HG03175 (cell line): ENCODE measurements around the gene ZDHHC9.

ENCODE experiments used
- ATAC-seq: cut with Tn5 transposase; IDR thresholded peaks from one replicate; pipeline ENCODE4 v1.9.1; 2021; ENCODE audit warnings: mild to moderate bottlenecking, moderate library complexity; ENCODE audit not compliant: unreplicated experiment

ZDHHC9 gene

DNA sequence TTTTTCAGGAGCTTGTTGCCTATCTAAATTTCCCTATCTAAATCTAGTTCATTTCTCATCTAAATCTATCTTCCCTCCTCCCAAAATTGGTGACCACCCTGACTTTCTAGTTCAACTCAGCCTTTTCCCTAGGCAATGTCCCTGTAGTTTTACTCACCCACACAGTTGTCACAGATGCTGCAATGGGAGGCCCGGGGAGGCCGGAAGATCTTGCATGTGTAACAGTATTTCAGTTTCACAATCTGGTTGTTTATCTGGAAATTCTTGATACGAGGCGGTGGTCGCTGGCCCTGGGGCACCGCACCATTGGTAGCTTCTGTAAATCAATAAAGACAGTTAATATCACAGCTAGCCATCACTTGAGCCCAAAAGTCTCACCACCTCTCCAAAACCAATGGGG is 20.2 kb downstream of the ZDHHC9 start:
- ATAC-seq = no peak

DNA sequence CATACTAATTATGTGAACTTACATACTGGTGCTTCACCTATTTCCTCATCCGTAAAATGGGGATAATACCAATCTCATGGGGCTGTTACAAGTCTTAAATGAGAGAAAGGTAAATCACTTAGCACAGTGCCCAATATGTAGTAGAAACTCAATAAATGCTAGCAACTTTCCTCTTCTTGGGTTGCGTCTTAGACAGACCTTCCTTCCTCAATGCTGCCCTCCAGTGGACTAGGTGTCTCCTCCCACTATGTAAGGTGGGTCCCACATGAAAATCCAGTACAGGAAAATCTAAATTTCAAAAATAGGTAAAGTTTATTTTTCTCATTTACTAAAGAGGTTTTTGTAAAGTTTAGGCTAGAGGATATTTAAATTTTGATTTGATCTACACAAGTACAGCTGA is 20.6 kb downstream of the ZDHHC9 start:
- no peak for ATAC-seq

DNA sequence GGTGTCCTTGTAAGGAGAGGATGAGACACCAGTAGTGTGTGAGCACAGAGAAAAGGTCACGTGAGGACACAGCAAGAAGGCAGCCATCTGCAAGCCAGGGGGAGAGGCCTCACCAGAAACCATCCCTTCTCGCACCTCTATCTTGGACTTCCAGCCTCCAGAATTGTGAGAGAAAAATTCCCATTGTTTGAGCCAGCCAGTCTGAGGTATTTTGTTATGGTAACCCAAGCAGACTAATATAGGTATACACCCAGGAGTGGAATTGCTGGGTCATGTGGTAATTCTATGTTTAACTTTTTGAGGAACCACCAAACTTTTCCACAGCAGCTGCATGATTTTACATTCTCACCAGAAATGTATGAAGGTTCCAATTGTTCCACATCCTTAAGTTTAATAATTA is 25.6 kb downstream of the ZDHHC9 start:
- ATAC-seq = no peak

DNA sequence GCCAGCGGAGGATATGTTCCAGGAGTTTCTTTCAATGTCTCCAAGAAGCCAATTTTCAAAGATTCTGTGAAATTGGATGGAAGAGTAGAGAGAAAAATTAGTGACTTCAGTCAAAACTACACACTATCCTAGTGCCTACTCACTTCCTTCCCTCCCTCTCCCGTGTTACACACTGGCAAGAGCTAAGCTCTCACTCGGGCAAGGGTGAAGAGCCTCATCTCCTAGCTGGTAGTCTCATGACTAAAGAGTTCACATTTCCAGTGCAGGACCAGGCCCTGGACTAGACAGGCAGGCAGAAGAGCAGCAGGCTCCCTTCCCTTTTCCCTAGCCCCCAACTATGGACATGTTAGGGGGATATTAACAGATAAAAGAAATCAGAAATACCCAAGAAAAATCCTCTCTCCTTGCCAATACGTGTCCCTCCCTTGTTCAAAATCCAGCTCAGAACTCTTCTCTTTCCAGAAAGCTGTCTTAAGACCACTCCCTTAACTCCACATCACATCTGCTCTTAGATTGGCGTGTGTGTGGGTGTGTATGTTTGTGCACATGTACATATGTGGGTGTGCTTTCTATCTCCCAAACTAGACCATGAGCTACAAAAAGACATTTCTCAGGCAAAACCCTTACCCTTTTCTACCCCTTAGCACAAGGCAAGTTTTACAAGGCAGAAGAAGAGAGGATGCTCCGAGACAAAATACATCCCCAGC is 29.9 kb downstream of the ZDHHC9 start:
- ATAC-seq = no peak

DNA sequence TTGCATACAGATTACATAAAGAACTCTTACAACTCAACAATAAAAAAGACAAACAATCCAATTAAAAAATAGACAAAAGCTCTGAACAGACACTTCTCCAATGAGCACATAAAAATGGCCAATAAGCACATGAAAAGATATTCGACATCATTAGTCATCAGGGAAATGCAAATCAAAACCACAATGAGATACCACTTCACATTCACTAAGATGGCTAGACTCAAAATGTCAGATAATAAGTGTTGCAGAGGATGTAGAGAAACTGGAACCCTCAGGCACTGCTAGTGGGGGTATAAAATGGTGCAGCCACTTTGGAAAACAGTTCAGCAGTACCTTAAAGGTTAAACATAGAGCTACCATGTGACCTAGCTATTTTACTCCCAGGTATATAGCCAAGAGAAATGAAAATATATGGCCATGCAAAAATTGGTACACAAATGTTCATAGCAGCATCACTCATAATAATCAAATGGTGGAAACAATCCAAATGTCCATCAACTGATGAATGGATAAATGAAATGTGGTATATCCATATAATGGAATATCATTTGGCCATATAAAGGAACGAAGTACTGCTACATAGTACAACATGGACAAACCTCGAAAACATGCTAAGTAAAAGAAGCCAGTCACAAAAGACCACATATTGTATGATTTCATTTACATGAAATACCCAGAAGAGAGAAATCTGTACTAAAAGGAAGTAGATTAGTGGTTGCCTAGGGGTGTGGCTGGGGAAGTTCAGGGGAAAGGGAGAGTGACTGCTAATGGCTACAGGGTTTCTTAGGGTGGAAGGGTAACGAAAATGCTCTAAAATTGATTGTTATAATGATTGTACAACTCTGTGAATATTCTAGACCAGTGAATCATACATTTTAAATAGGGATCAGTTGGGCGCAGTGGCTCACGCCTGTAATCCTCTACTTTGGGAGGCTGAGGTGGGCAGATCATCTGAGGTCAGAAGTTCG is 34.6 kb downstream of the ZDHHC9 start:
- no peak for ATAC-seq

DNA sequence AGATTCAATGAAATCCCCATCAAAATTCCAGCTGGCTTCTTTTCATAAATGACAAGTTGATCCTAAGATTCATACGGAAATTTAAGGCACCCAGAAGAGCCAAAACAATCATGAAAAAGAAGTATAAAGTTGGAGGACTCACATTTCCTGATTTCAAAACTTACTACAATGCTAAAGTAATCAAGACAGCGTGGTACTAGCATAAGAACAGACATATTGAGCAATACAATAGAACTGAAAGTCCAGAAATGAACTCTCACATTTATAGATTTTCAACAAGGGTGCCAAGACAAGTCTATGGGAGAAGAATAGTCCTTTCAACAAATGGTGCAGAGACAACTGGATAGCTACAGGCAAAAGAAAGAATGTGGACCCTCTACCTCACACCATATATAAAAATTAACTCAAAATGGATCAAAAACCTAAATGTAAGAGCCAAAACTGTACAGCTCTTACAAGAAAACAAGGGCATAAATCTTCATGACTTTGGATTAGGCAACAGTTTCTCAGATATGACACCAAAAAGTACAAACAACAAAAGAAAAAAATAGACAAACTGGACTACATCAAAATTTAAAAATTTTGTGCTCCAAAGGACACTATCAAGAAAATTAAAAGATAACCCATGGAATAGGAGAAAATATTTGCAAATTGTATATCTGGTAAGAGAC is 35.4 kb downstream of the ZDHHC9 start:
- ATAC-seq = no peak

DNA sequence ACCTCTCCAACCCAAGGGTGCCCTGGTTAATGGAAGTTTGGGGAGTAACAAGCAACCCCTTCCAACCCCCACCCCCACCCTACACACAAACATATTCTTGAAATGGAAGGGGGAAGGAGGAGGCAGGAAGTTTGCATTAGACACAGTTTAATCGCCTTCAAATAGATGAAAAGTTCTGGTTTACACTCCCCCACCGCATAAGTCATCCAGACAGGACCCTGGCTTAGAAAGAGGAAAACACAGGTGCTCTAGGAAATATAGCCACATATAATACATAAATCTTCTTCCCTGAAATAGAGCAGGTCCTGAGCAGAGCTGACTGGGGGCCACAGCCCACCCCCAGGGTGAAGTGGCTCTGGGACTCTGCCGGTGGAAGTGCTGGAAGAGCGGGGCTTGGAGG is 38.9 kb downstream of the ZDHHC9 start:
- ATAC-seq = no peak

DNA sequence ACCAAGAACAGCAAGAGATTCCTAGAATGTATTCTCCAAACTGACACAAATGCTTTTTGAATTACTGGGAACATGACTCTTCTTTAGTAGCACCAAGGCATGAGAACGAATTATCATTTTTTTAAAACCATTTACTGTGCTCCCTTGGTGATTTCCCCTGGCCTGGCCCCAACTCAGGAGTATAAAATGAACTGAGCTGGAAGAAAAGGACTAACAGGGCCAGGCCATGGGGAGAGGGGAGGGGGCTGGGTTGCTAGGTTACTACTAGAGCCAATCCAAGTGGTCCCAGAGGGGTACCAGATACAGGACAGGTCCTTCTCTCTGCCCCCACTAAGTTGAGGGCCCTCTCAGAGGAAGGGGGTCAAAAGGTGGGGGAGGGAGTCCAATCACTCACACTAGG is 40.8 kb downstream of the ZDHHC9 start:
- ATAC-seq = no peak

DNA sequence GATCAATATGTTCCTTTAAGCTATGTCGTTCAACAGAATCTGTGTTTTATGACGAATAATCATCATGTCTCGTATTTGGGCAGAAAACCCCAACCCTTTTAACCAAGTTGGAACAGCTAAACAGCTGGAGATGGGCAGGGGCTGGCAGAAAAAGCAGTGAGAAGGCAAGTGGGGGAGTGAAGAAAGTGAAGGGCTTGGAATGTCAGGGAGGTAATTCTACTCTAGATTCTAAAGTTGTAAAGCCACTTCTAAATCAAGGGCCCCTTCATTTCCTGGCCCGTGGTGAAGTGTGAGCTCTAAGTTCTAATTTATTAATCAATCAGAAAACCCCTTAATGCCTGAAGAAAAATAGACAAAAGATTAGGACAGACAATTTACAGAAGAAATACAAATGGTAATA is 43.5 kb downstream of the ZDHHC9 start:
- ATAC-seq = no peak

DNA sequence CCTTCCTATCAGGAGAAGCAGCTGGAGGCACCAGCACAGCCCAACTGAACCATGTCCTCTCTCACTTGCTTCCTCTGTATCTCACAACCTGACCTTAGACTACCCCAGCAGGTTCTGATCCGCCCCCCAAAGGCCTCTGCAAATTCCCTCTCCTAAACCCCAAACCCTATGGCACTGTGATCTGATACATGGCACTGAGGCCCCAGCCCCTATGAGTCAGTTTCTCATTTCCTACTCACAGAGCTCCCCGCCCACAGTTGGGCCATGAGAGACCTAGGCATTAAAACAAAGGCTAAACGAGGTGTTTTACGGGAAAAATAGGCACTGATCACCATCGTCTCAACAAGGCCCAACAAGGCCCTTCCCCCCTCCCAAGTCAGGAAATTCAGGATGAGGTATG is 44.8 kb downstream of the ZDHHC9 start:
- ATAC-seq = no peak

DNA sequence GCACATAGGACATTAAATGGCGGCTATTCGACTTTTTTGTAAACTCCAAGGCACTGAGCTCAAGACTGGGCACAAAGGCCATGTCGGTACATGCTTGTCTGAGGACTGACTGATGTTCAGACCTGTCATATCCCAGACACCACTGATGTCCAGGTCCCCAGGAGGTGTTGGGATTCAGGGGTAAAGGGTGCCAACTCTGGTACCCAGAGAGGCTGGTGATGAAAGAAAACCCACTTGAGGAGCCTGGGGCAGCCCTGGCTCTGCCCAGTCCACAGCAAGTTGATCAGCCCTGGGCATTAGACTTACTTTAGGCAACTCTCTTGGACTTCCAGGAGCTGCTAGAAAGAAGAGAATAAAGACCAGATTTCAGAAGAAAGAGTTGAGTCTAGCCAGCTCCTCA is 45.2 kb downstream of the ZDHHC9 start:
- no peak for ATAC-seq

DNA sequence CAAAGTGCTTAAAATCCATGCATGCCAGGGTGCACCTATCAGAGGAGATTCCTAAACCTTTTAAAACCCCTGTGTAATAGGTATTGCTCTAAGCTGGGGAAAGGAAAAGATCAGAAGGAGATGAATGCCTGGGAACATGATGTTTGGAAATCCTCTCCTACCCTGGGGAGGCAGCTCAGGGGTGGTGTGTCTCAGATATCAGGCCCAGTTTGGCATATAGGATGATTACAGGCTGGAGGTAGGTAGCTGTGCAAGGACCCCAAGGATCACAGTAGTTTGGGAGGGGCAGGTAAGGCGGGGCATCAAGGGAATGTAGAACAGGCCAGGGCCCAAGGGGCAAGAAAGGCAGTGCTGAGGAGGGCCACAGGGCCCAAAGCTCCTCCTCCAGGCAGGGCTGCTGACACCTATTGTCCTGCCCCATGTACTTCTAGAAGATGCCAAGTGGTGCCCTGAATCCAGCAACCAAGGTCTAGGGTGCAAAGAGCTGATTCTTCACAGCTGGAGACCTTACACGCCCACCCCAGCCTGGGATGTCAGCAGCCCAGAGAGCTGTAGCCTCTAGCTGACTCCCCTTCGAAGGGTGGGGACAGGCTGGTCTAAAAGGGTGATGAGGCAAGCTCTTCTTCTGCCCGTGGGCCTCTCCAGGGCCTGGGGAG is 46.3 kb downstream of the ZDHHC9 start:
- no peak for ATAC-seq

DNA sequence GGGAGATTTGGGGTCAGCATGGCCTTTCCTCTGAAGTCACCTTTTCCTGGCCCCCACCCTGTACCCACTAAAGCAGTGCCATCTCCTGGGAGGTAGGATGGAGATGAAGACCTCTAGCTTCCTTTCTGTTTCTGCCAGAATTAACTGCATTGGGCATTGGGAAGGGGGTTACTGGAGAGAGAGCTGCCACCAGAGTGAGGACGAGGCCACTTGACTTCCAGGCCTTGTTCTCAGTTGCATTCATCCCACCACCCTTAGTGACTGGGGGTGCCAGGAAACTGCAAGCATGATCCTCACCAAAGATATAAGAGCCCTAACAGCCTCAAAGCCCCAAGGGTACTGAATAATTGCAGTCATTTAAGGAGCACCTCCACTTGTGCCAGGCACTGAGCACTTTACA is 48.1 kb downstream of the ZDHHC9 start:
- ATAC-seq = no peak

DNA sequence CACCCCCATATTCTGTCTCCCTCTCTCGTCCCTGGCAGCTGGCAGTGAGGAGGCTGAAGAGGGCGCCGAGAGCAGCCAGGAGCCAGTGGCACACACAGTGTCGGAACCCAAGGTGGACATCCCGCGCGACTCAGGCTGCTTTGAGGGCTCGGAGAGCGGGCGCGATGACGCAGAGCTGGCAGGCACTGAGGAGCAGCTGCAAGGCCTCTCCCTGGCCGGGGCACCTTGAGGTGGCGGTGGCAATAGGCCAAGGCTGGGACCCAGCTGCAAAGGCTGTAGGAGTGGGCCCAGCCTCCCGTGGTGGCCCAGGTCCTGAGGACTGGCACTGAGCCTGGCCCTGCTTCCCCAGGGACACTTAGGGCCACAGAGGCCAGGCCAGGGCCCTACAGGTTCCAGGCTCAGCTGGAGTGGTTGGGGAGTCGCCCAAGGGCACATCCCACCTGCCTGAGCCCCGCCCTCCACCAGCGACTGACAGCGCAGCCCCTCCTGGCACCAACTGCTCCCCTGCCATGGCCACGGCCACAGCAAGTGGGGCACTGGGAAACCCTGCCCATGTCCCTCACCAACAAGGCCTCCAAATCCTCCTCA is 50.0 kb downstream of the ZDHHC9 start:
- no peak for ATAC-seq

DNA sequence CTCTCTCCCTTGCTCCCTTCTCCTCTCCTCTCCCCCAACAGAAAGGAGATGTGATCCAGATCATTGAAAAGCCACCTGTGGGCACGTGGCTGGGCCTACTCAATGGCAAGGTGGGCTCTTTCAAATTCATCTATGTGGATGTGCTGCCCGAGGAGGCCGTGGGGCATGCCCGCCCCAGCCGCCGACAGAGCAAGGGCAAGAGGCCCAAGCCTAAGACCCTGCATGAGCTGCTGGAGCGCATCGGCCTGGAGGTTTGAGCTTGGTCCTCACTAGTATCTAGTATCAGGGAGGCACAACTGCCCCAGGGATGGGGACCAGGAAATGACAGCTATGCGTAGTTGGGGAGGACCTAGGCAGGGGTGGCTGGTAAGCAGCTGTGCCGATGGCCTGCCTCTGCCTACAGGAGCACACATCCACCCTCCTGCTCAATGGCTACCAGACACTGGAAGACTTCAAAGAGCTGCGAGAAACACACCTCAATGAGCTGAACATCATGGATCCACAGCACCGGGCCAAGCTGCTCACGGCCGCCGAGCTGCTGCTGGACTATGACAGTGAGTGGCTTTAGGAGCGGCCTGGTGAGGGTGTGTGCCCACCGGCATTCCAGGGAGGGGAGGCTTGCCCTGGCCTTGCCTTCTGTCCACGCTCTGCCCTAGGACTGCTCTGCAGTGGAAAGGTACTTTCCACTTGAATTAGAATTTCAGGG is 50.9 kb downstream of the ZDHHC9 start:
- no peak for ATAC-seq

DNA sequence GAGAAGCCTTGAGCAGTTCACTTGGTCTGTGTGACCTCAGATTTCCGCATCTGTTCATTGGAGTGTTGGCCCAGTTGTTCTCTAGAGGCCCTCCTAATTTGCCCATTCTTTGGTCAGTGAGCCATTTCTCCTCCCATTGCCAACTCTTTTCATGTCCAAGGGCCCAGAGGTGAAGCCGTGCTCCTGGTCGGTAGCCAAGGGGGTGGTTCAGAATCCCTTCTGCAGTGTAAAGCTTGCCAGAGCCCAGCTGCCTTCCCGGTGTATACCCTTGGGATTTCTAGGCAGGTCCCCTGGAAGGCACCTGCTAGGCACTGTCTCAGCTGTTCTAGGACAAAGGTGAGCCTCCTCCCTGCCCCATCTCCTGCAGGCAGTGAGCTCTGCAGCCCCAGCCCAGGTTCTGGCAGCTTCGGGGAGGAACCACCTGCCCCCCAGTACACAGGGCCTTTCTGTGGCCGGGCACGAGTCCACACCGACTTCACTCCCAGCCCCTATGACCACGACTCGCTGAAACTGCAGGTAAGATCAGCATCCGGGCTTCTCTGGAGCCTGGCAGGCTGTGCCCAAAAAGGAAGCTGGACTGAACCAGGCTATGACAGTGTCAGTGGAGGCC is 51.6 kb downstream of the ZDHHC9 start:
- ATAC-seq = no peak

DNA sequence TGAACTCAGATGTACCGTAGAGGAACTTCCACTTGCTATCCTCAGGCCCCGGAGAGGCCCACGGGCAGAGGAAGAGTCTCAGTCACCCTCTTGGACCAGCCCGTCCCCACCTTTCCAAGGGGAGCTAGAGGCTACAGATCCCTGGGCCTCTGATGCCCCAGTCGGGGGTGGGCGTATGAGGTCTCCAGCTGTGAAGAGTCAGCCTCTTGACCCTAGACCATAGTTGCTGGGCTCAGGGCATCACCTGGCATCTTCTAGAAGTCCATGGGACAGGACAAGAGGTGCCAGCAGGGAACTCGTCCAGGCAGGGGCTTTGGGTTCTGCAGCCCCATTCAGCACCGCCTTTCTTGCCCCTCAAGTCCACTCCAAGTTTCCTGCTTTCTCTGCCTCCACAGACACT is 52.4 kb downstream of the ZDHHC9 start:
- no peak for ATAC-seq

DNA sequence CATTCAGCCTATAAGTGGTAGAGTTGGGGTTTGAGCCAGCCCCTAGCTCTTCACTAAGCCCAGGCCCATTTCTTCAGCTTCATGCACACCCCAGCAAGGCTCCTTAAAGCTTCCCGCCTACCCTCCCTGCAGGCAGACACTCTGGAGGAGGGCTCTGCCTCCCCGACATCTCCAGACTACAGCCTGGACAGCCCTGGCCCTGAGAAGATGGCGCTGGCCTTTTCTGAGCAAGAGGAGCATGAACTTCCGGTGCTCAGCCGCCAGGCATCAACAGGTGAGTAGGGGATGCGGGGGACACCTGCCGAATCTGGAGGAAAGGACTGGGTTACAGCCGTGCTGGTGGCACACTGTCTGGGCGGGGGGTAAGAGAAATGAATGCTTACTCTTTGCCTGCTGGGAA is 52.9 kb downstream of the ZDHHC9 start:
- no peak for ATAC-seq

DNA sequence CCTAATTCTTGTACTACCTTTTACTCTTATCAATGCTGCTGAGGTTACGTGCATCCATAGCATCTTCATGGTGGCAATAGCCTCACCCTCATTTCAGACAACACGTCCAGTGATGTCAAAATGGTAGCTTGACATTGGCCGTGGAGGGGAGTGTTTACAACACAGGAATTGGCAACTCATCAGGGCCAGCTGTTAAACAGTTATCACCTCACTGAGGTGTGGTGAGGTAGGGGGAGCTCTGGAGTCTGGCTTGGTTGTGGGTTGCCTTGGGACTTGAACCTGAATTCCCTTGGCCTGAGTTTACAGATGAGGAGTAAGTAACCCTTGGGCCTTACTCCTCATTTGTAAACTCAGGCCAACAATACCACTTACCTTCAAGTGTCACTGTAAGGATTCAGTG is 53.5 kb downstream of the ZDHHC9 start:
- ATAC-seq = no peak

DNA sequence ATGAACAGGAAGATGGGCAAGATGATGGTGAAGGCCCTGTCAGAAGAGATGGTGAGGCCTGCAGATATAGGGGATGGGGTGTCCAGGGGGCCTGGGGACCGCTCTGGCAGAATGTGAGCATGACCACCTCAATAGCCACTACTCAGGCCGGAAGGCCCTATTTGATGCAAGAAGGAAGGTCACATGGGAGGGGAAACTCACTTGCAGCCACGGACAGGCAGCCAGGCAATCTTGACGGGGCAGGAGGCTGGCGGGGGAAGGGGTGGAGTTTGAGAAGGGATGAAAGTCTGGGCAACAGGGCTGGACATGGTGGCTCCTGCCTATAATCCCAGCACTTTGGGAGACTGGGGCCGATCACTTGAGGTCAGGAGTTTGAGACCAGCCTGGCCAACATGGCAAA is 55.2 kb downstream of the ZDHHC9 start:
- ATAC-seq = no peak
